ENCODE measurements around the gene PLA2G4F. TPM values are rescaled to one million over a fixed set of nuclear protein-coding genes. Genes with fewer than 3 reads are reported as not detected.

The PLA2G4F gene
- polyA plus RNA-seq, 1 experiment = not detected

GRCh38 chr15:42152921-42153698, 3.3 kb downstream of the PLA2G4F start:
- TF ChIP-seq CTCF (IDR thresholded peaks at IDR 0.05; ENCODE audit: insufficient read depth, low read depth, low read length) = no peak
- H3K27me3 ChIP-seq (ENCODE audit: control insufficient read depth, insufficient read depth, low read length) = peaks cover 3% of the 10 kb centered on the region; the same call in 1 of the 2 replicates
- no peak overlapping the region for H3K4me3 ChIP-seq (ENCODE audit: low read depth, low read length)
- ChIA-PET CTCF (interaction anchor here (0.8 to 2.2 kb wide), 3 partner anchors 9 to 164 kb away, joined by 3 to 12 read pairs (median 4); no protein-coding TSS in a partner anchor), POLR2A (no interaction called here)
- H3K36me3 ChIP-seq (ENCODE audit: control insufficient read depth, insufficient read depth, low read length) = no peaks in the 10 kb centered on the region
- DNase-seq (ENCODE audit: low read depth) = no peak

- CTCF ChIA-PET = interaction anchor here (1.0 to 2.2 kb wide), 2 partner anchors 12 to 14 kb away, joined by 3 to 12 read pairs; no protein-coding TSS in a partner anchor
- no peak for DNase-seq (ENCODE audit: low read depth)
- peaks cover 3% of the 10 kb centered on the region; the same call in 1 of the 2 replicates for H3K27me3 ChIP-seq (ENCODE audit: control insufficient read depth, insufficient read depth, low read length)
- H3K36me3 ChIP-seq (ENCODE audit: control insufficient read depth, insufficient read depth, low read length) = no peaks in the 10 kb centered on the region
- TF ChIP-seq CTCF (IDR thresholded peaks at IDR 0.05; ENCODE audit: insufficient read depth, low read depth, low read length) = no peak
- H3K4me3 ChIP-seq (ENCODE audit: low read depth, low read length) = no peak overlapping the region
- POLR2A ChIA-PET = no interaction called here
Observed at GRCh38 chr15:42152196-42152920, 4.1 kb downstream of the PLA2G4F start.

GRCh38 chr15:42151736-42152135, 4.7 kb downstream of the PLA2G4F start:
- Histone ChIP-seq H3K27me3 (ENCODE audit: control insufficient read depth, insufficient read depth, low read length) (peaks cover 5% of the 10 kb centered on the region), H3K4me3 (ENCODE audit: low read depth, low read length) (no peak overlapping the region), H3K36me3 (ENCODE audit: control insufficient read depth, insufficient read depth, low read length) (no peaks in the 10 kb centered on the region)
- CTCF ChIA-PET = interaction anchor here (1.0 kb wide), 1 partner anchor 12 kb away, joined by 3 read pairs; no protein-coding TSS in a partner anchor
- DNase-seq (ENCODE audit: low read depth) = no peak
- no peak for TF ChIP-seq CTCF (IDR thresholded peaks at IDR 0.05; ENCODE audit: insufficient read depth, low read depth, low read length)
- POLR2A ChIA-PET = no interaction called here

GRCh38 chr15:42151141-42151561, 5.3 kb downstream of the PLA2G4F start:
- H3K4me3 ChIP-seq (ENCODE audit: low read depth, low read length) = no peak overlapping the region
- H3K36me3 ChIP-seq (ENCODE audit: control insufficient read depth, insufficient read depth, low read length) = no peaks in the 10 kb centered on the region
- no peak for TF ChIP-seq CTCF (IDR thresholded peaks at IDR 0.05; ENCODE audit: insufficient read depth, low read depth, low read length)
- DNase-seq (ENCODE audit: low read depth) = no peak
- peaks cover 5% of the 10 kb centered on the region for H3K27me3 ChIP-seq (ENCODE audit: control insufficient read depth, insufficient read depth, low read length)
- POLR2A ChIA-PET = no interaction called here
- CTCF ChIA-PET = no interaction called here

All from BJ (cell line).